NT2/D1 (cell line): Measurements from ENCODE around the gene IL17C.

Experiments
- DNase-seq: peaks from one replicate; pipeline ENCODE4 v3.0.0-alpha.2; 2011; ENCODE audit warnings: low read depth, low spot score
- H3K27me3 ChIP-seq: 2 replicates; pipeline ENCODE4 v1.6.0; 2011; ENCODE audit warnings: mild to moderate bottlenecking; ENCODE audit not compliant: insufficient read length, insufficient read depth
- H3K36me3 ChIP-seq: 2 replicates; pipeline ENCODE4 v1.6.1; 2011; ENCODE audit warnings: mild to moderate bottlenecking, low read length, mixed read lengths; ENCODE audit not compliant: insufficient read depth, insufficient read length
- H3K4me1 ChIP-seq: 2 replicates; pipeline ENCODE4 v1.5.1; 2011; ENCODE audit not compliant: insufficient read depth, insufficient read length
- H3K4me3 ChIP-seq: 2 replicates; pipeline ENCODE4 v1.5.1; 2011; ENCODE audit warnings: low read depth; ENCODE audit not compliant: insufficient read length
- H3K9ac ChIP-seq: 2 replicates; pipeline ENCODE4 v1.6.0; 2011; ENCODE audit warnings: low read depth; ENCODE audit not compliant: insufficient read length
- H3K9me3 ChIP-seq: 2 replicates; pipeline ENCODE4 v1.5.1; 2011; ENCODE audit warnings: mild to moderate bottlenecking, low read length; ENCODE audit not compliant: insufficient read depth
- SUZ12 ChIP-seq: IDR thresholded peaks from 2 replicates; pipeline ENCODE4 v1.6.1; 2011; ENCODE audit not compliant: insufficient read length, insufficient read depth; ENCODE audit errors: extremely low read depth
- YY1 ChIP-seq: IDR thresholded peaks from 2 replicates; pipeline ENCODE4 v1.6.1; 2011; ENCODE audit not compliant: insufficient read length, insufficient read depth
- ZNF274 ChIP-seq: IDR thresholded peaks from 2 replicates; pipeline ENCODE4 v1.6.1; 2011; ENCODE audit warnings: mild to moderate bottlenecking, low read depth, low read length

IL17C gene

GRCh38 chr16:88610909-88611812 is 27.2 kb upstream of the IL17C start:
- Histone ChIP-seq H3K4me1 (peaks cover 4% of the 10 kb centered on the region), H3K4me3 (no peak overlapping the region), H3K27me3 (no peaks in the 10 kb centered on the region), H3K36me3 (peaks cover 92% of the 10 kb centered on the region), H3K9me3 (no peaks in the 10 kb centered on the region), H3K9ac (no peak overlapping the region)
- no peak for DNase-seq
- TF ChIP-seq ZNF274: no peak
- TF ChIP-seq YY1: no peak
- no peak for TF ChIP-seq SUZ12

GRCh38 chr16:88613293-88613692 is 25.1 kb upstream of the IL17C start:
- peaks cover 8% of the 10 kb centered on the region for H3K4me1 ChIP-seq
- no peak overlapping the region for H3K9ac ChIP-seq
- peaks cover 90% of the 10 kb centered on the region for H3K36me3 ChIP-seq
- no peaks in the 10 kb centered on the region for H3K27me3 ChIP-seq
- no peak overlapping the region for H3K4me3 ChIP-seq
- DNase-seq: no peak
- no peak for TF ChIP-seq YY1
- TF ChIP-seq SUZ12: no peak
- no peak for TF ChIP-seq ZNF274
- H3K9me3 ChIP-seq: no peaks in the 10 kb centered on the region

GRCh38 chr16:88613911-88614817 is 24.2 kb upstream of the IL17C start:
- DNase-seq: no peak
- H3K4me1 ChIP-seq: peaks cover 12% of the 10 kb centered on the region
- H3K36me3 ChIP-seq: peaks cover 91% of the 10 kb centered on the region
- no peaks in the 10 kb centered on the region for H3K9me3 ChIP-seq
- TF ChIP-seq YY1 (no peak), ZNF274 (no peak), SUZ12 (no peak)
- no peak overlapping the region for H3K9ac ChIP-seq
- H3K27me3 ChIP-seq: no peaks in the 10 kb centered on the region
- H3K4me3 ChIP-seq: no peak overlapping the region

GRCh38 chr16:88614818-88615580 is 23.4 kb upstream of the IL17C start:
- Histone ChIP-seq H3K27me3 (no peaks in the 10 kb centered on the region), H3K9ac (no peak overlapping the region), H3K4me1 (peaks cover 12% of the 10 kb centered on the region), H3K36me3 (peaks cover 91% of the 10 kb centered on the region), H3K4me3 (no peak overlapping the region), H3K9me3 (no peaks in the 10 kb centered on the region)
- no peak for DNase-seq
- TF ChIP-seq ZNF274 (no peak), SUZ12 (no peak), YY1 (no peak)

- no peaks in the 10 kb centered on the region for H3K9me3 ChIP-seq
- H3K4me3 ChIP-seq: no peak overlapping the region
- H3K27me3 ChIP-seq: no peaks in the 10 kb centered on the region
- no peak overlapping the region for H3K9ac ChIP-seq
- H3K36me3 ChIP-seq: peaks cover 84% of the 10 kb centered on the region
- no peak for DNase-seq
- TF ChIP-seq YY1 (no peak), SUZ12 (no peak), ZNF274 (no peak)
- peaks cover 12% of the 10 kb centered on the region for H3K4me1 ChIP-seq
Measured at GRCh38 chr16:88616320-88616719, 22.1 kb upstream of the IL17C start.

GRCh38 chr16:88616736-88617135 is 21.6 kb upstream of the IL17C start:
- Histone ChIP-seq H3K9me3 (no peaks in the 10 kb centered on the region), H3K9ac (no peak overlapping the region), H3K27me3 (no peaks in the 10 kb centered on the region), H3K4me1 (peaks cover 12% of the 10 kb centered on the region), H3K4me3 (no peak overlapping the region), H3K36me3 (peaks cover 83% of the 10 kb centered on the region)
- DNase-seq: no peak
- no peak for TF ChIP-seq ZNF274
- no peak for TF ChIP-seq YY1
- TF ChIP-seq SUZ12: no peak
